ENCODE data around the gene GRIK5.

Gene GRIK5

GRCh38 chr19:42005504-42005903 lies 64.5 kb downstream of the GRIK5 start:
- no peak for DNase-seq

- DNase-seq, result no peak
Measured at GRCh38 chr19:42003506-42004294, 66.3 kb downstream of the GRIK5 start.

GRCh38 chr19:41999878-42000208 lies 70.2 kb downstream of the GRIK5 start:
- no peak for DNase-seq

- DNase-seq, result peak; percentile 51
Measured at GRCh38 chr19:41999071-41999877, 70.7 kb downstream of the GRIK5 start.

GRCh38 chr19:41998246-41999020 lies 71.6 kb downstream of the GRIK5 start:
- DNase-seq, result peak; percentile 80

- peak; percentile 80 for DNase-seq
Measured at GRCh38 chr19:41997851-41998229, 72.2 kb downstream of the GRIK5 start.

GRCh38 chr19:41997121-41997850 lies 72.7 kb downstream of the GRIK5 start:
- peak; percentile 79 for DNase-seq

GRCh38 chr19:41995959-41996797 lies 73.8 kb downstream of the GRIK5 start:
- peak; percentile 92 for DNase-seq

GRCh38 chr19:41994994-41995958 lies 74.7 kb downstream of the GRIK5 start:
- no peak for DNase-seq

- no peak for DNase-seq
Measured at GRCh38 chr19:41994521-41994971, 75.5 kb downstream of the GRIK5 start.

- DNase-seq, result peak; percentile 83
Measured at GRCh38 chr19:41993612-41994483, 76.2 kb downstream of the GRIK5 start, which contains the start of gene ATP1A3. Gene ATP1A3, minus strand, starts transcription at chr19:41994230. Its CDS starts 154 bp downstream, at chr19:41994076.

GRCh38 chr19:41991925-41992569 lies 78.0 kb downstream of the GRIK5 start:
- DNase-seq, result peak; percentile 6

- peak; percentile 29 for DNase-seq
Measured at GRCh38 chr19:41991025-41991424, 79.0 kb downstream of the GRIK5 start.

- no peak for DNase-seq
Measured at GRCh38 chr19:41990615-41991014, 79.4 kb downstream of the GRIK5 start.

- no peak for DNase-seq
Measured at GRCh38 chr19:41990028-41990427, 80.0 kb downstream of the GRIK5 start.

GRCh38 chr19:41988947-41989346 lies 81.1 kb downstream of the GRIK5 start:
- no peak for DNase-seq

GRCh38 chr19:41987141-41987860 lies 82.7 kb downstream of the GRIK5 start:
- no peak for DNase-seq

GRCh38 chr19:41984961-41985360 lies 85.0 kb downstream of the GRIK5 start:
- no peak for DNase-seq
